ENCODE data around the gene TMEM222.
"Not testable (repeated sequence)": the region's sequence is repeated elsewhere in the genome, so short reads cannot be mapped to it uniquely, and the experiment has no call there.

TMEM222 gene

DNA sequence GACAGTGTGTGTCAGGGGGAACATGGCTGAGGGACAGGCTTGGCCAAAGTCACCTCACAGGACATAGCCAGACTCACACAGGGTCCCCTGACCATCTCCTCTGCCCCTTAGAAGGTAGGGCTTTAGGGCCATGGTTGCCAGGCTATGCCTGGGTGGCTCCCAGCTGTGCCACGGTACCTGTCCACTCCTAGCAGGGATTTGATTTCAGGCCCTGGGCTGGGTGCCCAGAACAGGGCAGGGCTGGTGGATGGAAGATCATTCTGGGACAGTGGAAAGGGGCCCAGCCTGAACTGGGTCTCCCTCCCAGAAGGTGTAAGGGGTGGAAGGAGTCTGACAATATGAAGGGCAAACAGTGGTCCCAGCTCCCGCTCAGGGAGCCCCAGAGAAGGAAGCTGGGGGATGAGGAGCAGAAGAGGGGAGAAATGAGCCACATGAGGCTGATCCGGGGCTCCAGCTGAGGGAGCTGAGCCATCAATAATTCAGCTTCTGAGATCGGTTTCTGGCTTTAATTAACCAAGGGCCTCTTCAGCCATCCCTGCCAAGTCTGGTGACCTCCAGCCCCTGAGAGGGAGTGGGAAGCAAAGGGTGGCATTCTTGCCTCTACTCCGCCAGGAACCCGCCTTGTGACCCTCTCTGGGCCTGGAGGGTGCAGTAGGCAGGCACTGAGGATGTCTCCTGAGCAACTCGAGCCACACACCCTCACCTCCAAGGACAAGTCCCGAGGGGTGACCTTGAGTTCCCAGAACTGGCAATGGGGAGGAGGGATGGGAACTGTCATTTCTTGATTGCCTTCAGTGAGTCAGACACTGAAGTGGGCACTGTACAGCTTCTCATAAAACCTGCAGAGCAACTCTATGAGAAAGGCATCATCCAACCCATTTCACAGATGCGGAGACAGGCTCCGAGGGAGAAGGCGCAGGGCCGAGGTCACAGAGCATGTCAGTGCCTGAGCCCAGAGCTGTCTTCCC lies 59.1 kb downstream of the TMEM222 start:
- no peak for DNase-seq

GRCh38 chr1:27381969-27382762 lies 60.2 kb downstream of the TMEM222 start:
- DNase-seq = no peak

DNA sequence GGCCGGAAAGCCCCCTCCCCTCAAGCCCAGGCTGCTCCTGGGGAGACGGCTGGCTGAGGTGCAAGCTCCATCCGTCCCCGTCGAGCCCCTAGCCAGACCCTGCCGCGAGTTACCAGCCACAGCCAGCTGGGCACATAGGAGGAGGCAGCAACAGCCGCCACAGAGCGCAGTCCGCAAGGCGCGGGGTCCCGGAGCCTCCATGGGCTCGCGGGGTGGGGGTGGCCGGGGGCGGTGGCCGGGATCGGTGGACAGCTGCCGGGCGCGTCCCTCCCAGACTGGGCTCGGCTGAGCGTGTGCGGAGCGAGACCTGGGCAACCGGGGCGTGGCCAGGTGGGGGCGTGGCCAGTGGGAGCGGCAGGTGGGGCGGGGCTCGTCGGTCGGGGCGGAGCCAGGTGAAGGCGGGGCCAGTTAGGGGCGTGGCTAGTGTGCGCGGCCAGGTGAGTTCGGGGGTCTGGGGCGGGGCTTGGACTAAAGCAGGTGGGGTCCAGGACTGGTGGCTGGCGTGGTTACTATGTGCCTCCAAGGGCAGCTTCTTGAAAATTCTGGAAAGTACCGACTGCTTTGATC lies 61.2 kb downstream of the TMEM222 start, which contains the start of gene CD164L2:
Gene CD164L2, minus strand, starts transcription at position 295 of the 567 bp plus-strand sequence. Its CDS starts 94 bp downstream, at position 201.
- peak in 1 of 2 experiments; percentile 78 for DNase-seq

- DNase-seq = no peak
Measured at GRCh38 chr1:27383661-27384060, 61.7 kb downstream of the TMEM222 start.

DNA sequence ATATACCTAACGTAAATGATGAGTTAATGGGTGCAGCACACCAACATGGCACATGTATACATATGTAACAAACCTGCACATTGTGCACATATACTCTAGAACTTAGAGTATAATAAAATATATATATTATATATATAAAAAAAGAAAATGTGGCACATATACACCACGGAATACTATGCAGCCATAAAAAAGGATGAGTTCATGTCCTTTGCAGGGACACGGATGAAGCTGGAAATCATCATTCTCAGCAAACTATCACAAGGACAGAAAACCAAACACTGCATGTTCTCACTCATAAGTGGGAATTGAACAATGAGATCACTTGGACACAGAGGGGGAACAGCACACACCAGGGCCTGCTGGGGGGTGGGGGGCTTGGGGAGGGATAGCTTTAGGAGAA lies 62.8 kb downstream of the TMEM222 start:
- DNase-seq = not testable (repeated sequence)
